COLO668 (cell line): ENCODE results near the gene MCEMP1.
A peak's percentile ranks its signal among the peaks of the same experiment; 100 is the strongest.

Experiments
- DNase-seq: peaks from one replicate; lab custom pipeline; 2025; ENCODE audit not compliant: unreplicated experiment; lab: John Stamatoyannopoulos, UW

The MCEMP1 gene, protein sequence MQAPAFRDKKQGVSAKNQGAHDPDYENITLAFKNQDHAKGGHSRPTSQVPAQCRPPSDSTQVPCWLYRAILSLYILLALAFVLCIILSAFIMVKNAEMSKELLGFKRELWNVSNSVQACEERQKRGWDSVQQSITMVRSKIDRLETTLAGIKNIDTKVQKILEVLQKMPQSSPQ

DNA sequence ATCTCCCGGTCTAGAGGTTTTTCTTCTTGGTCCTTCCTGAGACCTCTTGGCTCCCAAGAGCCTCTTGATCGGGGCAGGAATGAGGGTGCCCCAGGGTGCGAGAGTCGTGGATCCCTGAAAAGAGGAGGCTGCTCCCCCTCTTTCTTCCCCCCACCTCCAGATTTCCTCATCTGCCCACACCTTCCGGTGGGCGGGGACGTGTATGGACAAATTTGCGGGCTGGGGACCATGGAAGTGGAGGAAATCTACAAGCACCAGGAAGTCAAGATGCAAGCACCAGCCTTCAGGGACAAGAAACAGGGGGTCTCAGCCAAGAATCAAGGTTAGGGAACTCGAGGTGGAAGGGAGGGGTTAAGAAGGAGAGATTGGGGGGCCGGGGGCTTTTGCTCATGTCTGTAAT lies at the start of gene MCEMP1:
MCEMP1 (plus strand) TSS at position 237 of the 400 bp plus-strand sequence; CDS start at position 268, 31 bp downstream.
- no peak for DNase-seq

DNA sequence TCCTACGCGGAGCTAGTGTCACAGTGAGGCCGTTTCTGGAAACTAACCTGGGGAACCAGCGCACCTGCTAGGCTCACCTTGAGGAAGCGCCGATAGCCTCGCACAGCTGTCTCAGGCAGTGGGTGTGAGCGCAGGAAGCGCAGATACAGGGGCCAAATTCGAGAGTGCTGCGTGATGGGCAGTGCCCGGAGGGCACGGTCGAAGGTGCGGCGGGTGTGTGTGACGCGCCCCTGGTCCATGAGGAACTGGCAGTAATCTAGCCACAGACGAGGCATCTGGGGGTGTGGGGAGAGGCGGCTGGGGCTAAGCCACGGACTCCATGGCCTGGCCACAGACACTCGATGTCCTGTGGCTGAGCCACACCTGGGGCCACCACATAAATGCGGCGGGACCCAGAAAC lies 49.7 kb upstream of the MCEMP1 start:
- DNase-seq: no peak

DNA sequence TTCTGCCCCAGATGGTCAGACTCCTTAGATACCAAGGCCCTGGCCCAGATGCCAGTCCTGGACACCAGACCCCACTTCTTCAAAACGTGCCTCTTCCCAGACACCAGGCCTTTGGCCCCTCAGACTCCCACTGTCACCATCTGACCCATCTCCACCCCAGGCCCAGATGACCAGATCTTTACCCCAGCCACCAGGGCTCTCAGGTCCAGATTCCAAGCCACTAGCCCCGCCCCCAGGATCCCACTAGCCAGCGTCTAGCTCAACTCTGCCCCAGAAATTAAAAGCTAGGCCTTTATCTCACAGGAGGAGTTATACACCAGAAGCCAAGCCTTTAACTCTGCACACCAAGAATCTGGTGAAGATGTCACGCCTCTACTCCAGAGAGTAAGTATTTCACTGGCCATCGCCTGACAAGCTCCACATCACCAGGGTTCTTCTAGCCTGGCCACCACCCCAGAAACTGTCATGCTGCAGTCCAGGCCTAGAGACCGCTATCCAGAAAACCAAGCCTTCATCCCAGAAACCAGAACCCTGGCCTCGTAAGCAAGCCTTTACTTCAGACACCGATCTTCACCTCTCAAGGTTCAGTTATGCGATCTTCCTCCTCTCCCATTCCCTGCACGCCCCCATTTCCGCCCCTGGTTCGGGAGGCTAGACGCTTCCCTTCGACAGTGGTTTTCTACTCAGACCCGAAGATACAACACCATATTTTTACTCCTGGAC lies 48.1 kb upstream of the MCEMP1 start:
- DNase-seq: no peak

DNA sequence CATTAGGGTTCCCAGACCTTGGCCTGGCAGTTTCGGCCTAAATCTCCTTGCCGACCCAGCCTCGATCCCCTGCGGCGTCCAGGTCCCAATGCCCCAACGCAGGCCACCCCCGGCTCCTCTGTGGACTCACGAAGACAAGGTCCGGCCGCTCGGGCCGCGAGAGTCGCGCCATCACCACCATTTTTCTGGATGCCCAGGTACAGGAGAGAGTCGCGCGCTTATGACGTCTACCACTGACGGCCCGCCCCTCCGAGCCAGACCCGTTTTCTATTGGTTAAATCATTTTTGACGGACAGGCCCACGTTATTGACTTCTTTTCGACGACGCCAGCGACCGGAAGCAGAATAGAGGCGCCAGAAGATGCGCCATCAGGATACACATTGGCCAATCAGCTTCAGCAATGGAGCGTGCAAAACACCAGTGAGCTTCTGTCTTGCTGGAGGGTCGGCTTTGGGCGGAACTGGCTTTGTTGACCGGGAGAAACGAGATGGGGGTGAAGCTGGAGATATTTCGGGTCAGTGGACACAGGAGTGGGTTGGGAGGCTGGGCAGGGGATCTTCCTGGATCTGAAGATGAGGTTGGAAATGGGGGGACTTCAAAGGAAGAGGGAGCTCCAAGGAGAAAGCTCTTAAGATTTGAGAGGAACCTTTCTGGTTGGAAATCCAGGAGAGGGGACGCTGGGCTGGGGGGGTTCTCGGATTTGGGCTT lies 47.4 kb upstream of the MCEMP1 start, which contains the start of the genes PET100 and XAB2:
PET100 (plus strand) TSS at position 447 of the 708 bp plus-strand sequence; CDS start at position 488, 41 bp downstream.
XAB2 (minus strand) TSS at position 199 of the 708 bp plus-strand sequence; CDS start at position 181, 18 bp downstream.
- DNase-seq: peak; percentile 94

DNA sequence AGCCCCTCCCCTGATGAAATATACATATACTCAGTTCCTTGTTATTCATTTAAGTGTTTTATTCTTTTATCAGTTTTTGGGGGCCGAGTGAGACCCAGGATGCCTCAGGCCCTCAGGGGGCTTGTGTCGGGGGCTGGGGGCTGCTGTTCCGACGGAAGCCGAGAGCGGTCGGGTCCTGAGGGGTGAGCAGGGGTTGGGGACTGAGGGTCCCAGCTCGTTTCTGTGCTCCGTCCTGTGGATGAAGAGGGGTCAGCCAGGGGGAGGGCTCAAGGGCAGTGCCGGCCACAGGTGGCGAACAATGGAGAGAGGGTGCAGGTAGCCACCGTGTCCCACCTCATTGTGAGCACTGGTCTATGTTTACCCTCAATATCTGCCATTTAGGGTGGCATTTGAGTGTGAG lies 45.3 kb upstream of the MCEMP1 start:
- no peak for DNase-seq

DNA sequence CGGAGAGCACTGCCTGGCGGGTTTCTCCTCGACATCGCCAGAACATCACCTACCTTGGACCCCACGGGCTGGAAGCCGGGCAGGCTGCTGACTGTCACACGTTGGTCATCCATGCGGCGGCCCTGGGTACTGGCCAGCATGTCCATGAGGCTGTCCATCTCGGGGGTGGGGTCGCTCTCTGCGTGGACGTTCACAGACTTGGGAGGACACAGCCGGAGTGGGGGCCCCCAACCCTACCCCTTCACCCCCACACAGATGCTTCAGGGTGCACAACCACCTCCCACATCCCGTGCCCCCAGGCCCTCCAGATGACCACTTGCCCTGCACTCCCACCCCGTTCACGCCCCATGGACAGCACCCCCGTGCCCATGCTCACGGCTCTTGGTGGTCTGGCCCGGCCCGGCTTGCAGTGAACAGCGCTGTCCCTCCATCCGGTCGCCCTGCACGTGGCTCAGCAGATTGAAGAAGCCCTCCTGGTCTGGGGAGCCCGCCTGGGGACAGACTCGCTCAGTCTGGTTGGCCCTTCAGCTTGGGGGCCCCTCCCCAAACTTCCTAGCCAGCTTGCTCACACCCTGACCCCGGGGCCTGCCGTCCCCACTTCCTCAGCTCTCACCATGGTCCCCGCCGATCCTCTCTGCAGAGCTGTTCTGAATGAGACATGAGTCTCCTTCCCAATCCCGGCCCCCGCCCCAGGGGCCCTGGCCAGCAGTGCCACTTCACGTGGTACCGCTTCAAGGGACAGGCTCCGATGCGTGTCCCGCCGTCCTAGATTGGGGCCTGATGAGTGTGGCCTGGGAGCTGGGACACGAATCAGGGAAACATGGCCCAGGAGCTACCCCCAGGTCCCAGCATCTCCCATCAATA lies 44.3 kb upstream of the MCEMP1 start:
- DNase-seq: no peak

DNA sequence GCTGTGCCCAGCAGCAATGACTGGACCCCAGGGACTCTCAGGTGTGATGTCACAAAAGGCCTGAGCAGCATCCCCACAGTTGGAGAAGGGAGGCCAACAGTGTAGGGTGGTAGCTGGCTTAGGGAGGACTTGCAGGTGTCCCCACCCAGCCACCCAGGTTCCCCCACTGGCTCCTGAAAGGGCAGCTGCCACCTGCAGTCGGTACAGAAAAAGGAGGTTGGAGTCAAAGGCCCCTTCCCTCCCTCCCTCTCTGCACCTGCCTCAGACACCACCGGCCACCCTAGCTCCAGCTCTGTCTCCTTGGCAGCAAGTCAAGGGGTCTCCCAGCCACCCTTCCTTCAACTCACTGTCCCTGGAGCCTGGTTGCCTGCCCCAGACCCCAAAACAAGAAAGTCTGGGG lies 43.2 kb upstream of the MCEMP1 start, which contains the start of gene PCP2:
PCP2 (minus strand) TSS at position 22 of the 400 bp plus-strand sequence. CDS start 262 bp downstream, outside the sequence.
- peak; percentile 32 for DNase-seq

DNA sequence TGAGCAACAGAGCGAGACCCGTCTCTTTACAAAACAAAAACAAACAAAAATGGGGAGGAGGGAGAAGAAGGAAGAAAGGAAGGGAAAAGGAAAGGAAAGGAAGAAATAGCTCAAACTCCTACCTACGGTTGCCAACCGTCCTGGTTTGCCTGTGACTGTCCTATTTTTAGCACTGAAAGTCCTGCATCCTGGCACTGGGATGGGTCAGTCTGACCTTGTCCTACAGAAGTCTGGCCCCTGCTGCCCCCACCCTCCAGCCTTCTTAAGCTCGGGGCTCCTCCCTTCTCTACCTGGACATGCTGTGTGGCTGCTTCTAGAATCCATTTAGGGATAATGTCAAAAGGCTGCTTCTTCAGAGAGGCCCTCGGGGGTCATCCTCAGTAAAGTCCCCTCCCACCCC lies 41.2 kb upstream of the MCEMP1 start:
- DNase-seq: no peak

DNA sequence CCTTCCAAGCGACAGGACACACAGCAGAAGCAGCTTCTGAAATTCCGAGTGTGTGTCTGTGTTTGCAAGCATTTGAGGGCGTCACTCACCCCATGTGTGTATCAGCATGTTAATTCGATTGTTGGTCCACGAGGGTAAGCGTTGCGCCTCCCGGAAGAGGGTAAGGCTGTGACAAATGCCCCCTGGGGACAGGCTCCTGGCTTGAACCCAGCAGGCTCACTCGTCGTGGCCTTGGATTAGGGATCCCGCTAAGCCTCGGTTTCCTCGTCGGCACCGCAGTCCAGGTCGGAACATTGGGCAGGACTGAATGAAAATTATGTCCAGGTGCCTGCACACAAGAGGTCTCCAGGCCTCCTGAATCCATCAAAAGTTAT lies 40.6 kb upstream of the MCEMP1 start:
- peak; percentile 21 for DNase-seq

DNA sequence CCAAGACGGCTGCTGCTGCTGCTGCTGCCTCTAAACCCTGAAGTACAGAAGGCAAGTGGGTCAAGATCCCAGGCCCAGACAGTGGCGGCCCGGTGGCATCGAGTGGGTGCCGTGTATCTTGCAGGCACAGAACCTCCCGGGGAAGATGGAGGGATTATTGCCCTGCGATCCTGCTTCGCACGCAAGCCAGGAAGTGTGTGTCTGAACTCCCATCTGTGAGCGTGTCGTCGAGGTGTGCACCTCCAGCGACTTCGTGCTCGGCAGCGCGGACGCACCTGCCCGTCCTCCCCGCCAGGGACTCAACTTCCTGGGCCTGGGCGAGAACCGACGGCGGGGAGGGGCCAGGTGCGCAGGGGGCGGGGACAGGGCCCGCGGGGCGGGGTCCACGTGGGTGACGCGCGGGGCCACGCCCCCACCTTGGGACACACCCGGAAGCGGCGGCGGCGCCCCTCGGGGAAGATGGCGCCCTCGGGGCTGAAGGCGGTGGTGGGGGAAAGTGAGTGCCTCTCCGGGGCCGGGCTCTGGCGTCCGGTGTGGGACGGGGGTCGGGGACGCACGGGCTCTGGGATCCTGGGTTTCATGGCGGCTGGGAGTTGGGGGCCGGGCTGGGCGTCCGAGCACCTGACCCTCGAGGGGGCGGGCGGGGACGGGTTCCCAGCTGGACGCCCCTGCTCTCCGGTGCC lies 40.1 kb upstream of the MCEMP1 start, which contains the start of gene STXBP2:
STXBP2 (plus strand) TSS at position 420 of the 683 bp plus-strand sequence; CDS start at position 460, 40 bp downstream.
- DNase-seq: peak; percentile 94

DNA sequence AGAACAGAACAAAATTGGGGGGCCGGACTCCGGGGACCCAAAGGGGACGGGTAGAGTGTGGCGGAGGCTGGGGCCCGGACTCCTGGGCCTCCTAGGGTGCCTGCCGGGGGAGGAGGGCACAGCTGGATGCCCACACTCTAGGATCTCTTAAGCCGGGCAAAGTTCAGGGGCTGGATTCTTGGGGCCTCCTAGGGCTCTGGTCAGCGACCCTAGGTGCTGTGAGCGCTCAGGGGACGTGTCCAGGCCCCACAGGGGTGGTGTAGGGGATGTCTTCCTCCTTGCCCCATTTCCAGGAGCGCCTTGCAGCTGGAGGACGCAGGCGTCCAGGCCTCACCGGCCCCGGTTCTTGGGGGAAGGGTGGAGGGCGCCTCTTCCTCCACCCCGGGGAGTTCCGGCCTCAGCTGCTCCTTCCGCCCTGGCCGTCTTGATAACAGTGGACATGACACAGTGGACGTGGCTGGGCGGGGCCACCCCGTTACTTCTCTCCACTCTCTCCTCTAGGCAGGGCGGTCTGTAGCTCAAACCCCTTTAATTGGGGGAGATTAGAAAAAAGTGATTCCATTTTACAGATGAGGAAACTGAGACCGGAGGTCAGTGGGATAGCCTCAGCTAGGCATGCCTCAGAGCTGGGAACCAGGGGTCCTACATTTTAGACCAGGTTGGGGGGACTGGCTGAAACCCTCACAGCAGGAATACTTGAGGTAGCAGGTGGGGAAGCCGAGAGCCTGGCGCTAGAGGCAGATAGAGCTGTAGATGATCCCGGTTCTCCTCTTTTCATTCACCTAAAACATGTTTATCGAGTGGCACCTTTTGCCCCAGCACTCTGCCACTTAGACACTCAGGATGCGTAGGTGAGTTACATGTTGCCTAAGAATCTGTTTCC lies 39.3 kb upstream of the MCEMP1 start:
- peak; percentile 35 for DNase-seq

DNA sequence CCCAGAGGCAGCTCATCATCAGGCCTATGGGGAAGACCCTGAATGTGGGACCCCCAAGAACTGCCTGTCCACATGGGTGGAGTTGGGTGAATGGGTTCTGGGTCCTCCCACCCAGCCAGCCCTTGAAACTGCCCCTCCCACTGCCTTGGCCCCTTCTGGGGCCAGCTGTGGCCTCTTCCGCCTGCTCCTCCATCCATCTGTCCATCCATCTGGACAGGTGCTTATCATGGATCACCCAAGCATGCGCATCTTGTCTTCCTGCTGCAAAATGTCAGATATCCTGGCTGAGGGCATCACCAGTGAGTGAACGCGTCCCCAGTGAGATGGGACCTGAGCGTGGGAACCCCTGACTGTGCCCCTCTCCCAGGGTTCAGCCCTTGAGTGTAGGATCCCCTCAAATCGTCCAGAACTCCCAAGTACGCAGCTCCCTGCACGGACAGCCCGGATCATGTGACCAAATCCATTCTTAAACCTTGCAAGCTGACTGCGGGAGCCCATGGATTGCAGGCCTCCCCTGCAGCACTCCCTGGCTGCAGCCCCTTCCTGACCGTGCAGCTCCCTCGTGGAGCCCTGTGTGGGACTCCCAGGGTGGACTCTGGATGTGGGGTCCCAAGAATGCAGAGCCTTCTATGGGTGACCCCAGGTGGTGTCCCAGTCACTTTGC lies 38.0 kb upstream of the MCEMP1 start:
- no peak for DNase-seq

DNA sequence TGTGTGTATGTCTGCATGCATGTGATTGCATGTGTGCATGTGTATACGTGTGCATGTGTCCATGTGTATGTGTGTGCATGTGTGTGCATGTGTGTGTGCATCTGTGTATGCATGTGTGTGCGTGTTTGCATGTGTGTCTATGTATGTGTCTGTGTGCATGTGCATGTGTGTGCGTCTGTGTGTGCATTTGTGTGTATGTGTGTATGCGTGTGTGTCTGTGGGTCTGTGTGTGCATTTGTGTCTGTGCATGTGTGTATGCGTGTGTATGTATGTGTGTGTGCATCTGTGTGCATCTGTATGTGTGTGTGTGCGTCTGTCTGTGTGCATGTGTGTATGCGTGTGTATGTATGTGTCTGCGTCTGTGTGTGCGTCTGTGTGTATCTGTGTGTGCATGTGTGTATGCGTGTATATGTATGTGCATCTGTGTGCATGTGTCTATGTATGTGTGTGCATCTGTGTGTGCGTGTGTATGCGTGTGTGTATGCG lies 37.0 kb upstream of the MCEMP1 start:
- DNase-seq: no peak

DNA sequence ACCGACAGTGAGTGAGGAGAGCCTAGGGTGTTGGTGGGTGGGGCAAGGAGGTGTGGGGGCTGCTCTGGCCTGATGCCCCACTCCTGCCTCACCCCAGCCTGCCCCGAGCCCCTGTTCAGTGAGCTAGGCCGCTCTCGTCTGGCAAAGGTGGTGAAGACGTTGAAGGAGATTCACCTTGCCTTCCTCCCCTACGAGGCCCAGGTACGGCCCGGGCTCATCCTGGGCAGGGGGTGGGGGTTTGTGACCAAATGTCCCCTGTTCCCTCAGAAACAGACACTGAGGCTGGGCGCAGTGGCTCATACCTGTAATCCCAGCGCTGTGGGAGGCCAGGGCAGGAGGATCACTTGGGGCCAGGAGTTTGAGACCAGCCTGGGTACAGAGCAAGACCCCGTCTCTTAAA lies 36.1 kb upstream of the MCEMP1 start:
- DNase-seq: no peak

DNA sequence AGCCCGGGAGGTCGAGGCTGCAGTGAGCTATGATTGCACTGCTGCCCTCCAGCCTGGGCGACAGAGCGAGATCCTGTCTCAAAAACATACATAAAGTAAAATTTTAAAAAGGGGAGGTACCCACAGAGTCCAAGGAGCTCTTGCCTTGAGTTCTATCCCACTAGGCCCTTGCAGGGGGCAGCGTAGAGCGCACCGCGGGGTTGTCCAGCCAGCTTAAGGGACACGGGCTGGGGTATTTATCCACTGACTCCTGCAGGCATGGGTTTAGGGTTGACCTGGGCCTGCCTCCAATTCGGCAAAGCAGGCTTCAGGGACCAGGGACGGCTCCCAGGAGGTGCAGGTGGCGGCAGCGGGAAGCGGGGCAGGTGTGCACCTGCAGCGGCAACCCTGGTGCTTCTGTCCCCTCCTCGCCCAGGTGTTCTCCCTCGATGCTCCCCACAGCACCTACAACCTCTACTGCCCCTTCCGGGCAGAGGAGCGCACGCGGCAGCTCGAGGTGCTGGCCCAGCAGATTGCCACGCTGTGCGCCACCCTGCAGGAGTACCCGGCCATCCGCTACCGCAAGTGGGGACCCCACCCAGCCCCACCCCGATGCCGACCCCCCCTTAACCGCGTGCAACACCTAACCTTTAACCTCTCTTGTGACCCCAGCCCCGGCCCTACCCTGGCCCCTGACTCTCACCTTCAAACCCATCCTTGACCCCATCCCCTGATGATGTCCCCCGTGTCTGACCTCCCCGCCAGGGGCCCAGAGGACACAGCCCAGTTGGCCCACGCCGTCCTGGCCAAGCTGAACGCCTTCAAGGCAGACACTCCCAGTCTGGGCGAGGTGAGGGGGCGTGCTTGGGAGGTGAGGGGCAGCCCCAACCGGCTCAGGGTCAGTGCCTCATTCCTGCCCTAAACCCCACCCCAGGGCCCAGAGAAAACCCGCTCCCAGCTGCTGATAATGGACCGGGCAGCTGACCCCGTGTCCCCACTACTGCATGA lies 35.3 kb upstream of the MCEMP1 start:
- DNase-seq: no peak

DNA sequence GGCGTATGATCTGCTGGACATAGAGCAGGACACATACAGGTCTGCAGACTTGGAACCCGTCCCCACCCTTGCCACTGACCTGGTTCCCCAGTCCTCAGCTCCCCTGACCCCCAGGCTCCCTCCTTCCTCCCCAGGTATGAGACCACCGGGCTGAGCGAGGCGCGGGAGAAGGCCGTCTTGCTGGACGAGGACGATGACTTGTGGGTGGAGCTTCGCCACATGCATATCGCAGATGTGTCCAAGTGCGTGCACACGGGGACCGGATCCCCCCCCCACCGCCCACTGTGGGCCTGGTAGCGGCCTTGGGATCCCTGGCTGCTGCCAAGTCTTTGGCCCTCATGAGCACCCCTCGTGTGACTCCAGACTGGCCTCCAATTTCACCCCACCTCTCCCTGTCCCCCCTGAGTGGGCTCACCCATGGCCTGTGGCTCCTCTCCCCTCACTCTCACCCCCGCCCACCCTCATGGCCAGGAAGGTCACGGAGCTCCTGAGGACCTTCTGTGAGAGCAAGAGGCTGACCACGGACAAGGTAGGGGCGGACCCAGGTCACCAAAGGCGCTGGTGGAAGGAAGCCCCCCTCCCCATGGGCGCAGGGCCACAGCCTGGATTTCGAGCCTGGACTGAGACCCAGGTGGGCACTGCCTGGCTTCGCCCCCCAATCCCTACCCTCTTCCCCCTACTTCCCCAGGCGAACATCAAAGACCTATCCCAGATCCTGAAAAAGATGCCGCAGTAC lies 34.4 kb upstream of the MCEMP1 start:
- no peak for DNase-seq

DNA sequence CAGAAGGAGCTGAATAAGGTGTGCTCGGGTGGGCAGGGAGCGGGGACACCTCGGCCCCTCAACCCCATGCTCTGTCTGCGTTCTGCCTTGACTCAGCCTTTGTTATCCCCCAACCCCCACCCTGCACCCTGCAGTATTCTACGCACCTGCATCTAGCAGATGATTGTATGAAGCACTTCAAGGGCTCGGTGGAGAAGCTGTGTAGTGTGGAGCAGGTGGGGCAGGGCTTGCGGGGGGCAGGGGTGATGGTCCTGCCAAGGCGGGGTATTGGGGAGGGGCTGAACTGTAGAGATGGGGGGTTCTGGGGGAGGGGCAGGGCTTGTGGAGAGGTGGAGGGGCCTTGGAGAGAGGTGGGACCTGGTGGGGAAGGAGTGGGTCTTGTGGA lies 33.9 kb upstream of the MCEMP1 start:
- no peak for DNase-seq
